C4-2B (cell line): ENCODE results near the gene TRIM27.
A peak's percentile ranks its signal among the peaks of the same experiment; 100 is the strongest.
"Not testable (repeated sequence)": the region's sequence is repeated elsewhere in the genome, so short reads cannot be mapped to it uniquely, and the experiment has no call there.

Experiments
- H3K27ac ChIP-seq: fragments of 450-650 bp; 2 replicates; pipeline ENCODE4 v1.5.1; 2017
- CTCF ChIP-seq: fragments of 450-650 bp; conservative IDR thresholded peaks from 2 replicates; pipeline ENCODE4 v1.5.1; 2017; ENCODE audit warnings: mild to moderate bottlenecking
- ZFX ChIP-seq: fragments of 450-650 bp; IDR thresholded peaks from 2 replicates; pipeline ENCODE4 v1.6.1; 2017

TRIM27 gene

GRCh38 chr6:28923318-28924102, at the start of gene TRIM27:
Gene TRIM27, minus strand, starts transcription at chr6:28923985. Its CDS starts 353 bp downstream, at chr6:28923632.
- H3K27ac ChIP-seq = peak within 1 kb of the TSS; percentile 99
- TF ChIP-seq CTCF (no peak), ZFX (peak; percentile 83)

GRCh38 chr6:28970056-28970455, 46.3 kb upstream of the TRIM27 start:
- not testable (repeated sequence) for H3K27ac ChIP-seq

GRCh38 chr6:28969129-28969528, 45.3 kb upstream of the TRIM27 start:
- TF ChIP-seq ZFX (no peak), CTCF (no peak)

GRCh38 chr6:28968476-28968875, 44.7 kb upstream of the TRIM27 start:
- H3K27ac ChIP-seq = no peak overlapping the region
- TF ChIP-seq CTCF (no peak), ZFX (no peak)

More at GRCh38 chr6:28969129-28969528, 45.3 kb upstream of the TRIM27 start:
- H3K27ac ChIP-seq = no peak overlapping the region

GRCh38 chr6:28965706-28966105, 41.9 kb upstream of the TRIM27 start:
- no peak overlapping the region for H3K27ac ChIP-seq
- TF ChIP-seq ZFX (no peak), CTCF (no peak)

- no peak overlapping the region for H3K27ac ChIP-seq
Observed at GRCh38 chr6:28960846-28961500, 37.2 kb upstream of the TRIM27 start.

GRCh38 chr6:28958561-28959243, 34.9 kb upstream of the TRIM27 start:
- H3K27ac ChIP-seq = not testable (repeated sequence)

More at GRCh38 chr6:28960846-28961500, 37.2 kb upstream of the TRIM27 start:
- TF ChIP-seq ZFX (no peak), CTCF (no peak)

- not testable (repeated sequence) for H3K27ac ChIP-seq
Observed at GRCh38 chr6:28957795-28958314, 34.1 kb upstream of the TRIM27 start.
